HK-2 (cell line): Measurements from ENCODE around the gene MAG.

Experiments used
- DNase-seq: peaks from one replicate; pipeline ENCODE4 v3.0.0-alpha.2; 2018; ENCODE audit not compliant: unreplicated experiment

MAG gene

GRCh38 chr19:35318679-35319448, 26.9 kb downstream of the MAG start:
- peak; percentile 97 for DNase-seq

- DNase-seq = no peak
Measured at GRCh38 chr19:35320065-35320713, 28.2 kb downstream of the MAG start.

GRCh38 chr19:35321291-35321690, 29.3 kb downstream of the MAG start:
- no peak for DNase-seq

GRCh38 chr19:35322014-35322413, 30.1 kb downstream of the MAG start:
- no peak for DNase-seq

GRCh38 chr19:35327642-35328041, 35.7 kb downstream of the MAG start:
- DNase-seq = no peak

DNA sequence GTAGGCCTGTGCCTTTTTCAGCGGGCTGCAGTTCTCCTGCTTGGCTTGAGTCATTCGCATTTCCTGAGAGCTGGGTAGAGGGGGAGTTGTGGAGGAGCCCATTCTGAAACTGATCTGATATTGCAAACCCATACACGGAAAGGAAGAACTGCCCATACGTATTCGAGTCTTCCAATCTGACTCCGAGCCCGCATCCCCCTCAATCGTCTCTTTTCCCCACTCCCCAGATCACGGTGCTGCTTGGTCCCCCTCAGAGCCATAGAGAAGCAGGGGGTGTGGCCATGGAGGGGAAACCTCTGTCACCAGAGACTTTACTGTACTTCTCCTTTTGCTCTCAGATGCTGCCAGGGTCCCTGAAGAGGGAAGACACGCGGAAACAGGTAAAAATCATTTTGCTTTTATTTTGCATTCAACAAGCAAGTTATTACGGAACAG, 36.9 kb downstream of the MAG start, which contains the start of gene CD22:
CD22 (plus strand) TSS at position 337 of the 435 bp plus-strand sequence. CDS start 2,854 bp downstream, outside the sequence.
- no peak for DNase-seq

- DNase-seq = no peak
Measured at GRCh38 chr19:35329323-35329722, 37.4 kb downstream of the MAG start.

DNA sequence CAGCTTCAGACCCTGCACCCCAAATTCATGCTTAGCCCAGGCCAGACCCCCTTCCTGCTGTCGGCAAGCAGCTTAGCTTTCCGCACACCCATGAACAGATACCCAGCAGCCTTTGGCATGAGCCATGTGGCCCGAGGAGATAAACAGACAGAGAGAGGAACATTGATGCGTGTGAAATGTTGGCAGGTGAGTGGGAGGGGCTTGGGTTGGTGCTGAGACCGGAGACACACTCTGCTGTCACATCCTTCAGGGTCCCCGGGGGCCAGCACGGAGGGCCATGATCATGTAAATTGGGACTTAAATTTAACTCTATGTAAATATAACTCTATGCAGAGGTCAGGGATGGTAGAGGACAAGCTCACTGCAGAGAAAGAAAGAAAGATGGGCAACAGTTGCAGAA, 38.5 kb downstream of the MAG start:
- no peak for DNase-seq

- DNase-seq = no peak
Measured at GRCh38 chr19:35331551-35332214, 39.7 kb downstream of the MAG start.

- no peak for DNase-seq
Measured at GRCh38 chr19:35332817-35333216, 40.9 kb downstream of the MAG start.

DNA sequence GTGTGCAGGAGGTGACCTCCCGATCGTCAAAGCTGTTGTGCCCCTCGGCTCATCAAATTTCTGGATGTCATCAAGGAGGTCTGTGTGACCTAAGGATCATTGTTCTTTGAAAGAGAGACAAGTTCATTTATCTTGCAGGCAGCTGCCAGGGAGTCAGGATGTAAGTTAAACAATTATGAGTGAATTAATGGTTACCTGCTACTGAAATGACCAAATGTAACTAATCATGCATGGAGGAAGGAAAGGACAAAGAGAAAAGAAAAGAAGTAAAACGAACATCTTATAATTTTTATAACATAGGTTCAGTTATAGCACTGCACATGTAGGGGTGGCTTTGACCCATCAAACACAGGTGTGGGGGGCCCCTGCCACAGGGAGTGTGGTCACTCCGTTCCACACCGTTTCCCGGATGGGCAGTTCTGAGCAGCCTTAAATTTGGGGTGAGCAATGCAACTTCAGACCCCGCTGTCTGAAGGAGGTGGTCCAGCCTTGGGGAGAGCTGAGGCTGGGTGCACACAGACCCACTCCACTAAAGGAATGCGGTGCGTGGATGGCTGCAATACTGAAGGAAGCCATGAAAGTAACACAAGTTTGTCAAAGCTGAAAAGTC, 42.3 kb downstream of the MAG start:
- DNase-seq = no peak

DNA sequence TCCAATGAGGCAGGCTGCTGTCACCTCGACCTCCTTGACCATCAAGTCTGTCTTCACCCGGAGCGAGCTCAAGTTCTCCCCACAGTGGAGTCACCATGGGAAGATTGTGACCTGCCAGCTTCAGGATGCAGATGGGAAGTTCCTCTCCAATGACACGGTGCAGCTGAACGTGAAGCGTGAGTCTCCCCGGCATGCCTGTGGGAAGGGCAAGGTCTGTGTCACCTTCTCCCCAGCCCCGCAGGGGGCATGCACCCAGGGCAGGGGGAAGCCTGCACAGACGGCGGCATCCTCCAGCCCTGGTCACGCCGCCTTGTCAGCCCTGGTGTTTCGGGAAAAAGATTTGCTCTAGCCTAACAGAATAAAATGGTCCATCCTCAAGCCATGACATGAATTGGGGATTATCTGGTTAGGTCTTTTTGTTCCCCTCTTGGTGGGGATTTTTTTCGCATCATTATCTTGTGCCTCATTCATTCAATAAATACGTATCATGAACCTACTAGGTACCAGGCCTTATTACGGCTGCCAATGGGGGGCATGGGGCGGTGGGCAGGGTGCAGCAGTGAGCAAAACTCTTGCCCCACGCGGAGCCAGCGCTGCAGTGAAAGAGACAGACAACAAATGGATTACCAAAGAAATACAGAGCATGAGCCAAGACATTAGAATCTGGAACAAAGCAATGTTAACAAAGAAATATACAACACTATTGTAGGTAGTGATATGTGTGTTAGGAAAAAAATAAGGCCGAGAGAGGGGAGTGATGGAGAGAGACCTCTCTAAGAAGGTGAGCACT, 44.4 kb downstream of the MAG start:
- DNase-seq = no peak

DNA sequence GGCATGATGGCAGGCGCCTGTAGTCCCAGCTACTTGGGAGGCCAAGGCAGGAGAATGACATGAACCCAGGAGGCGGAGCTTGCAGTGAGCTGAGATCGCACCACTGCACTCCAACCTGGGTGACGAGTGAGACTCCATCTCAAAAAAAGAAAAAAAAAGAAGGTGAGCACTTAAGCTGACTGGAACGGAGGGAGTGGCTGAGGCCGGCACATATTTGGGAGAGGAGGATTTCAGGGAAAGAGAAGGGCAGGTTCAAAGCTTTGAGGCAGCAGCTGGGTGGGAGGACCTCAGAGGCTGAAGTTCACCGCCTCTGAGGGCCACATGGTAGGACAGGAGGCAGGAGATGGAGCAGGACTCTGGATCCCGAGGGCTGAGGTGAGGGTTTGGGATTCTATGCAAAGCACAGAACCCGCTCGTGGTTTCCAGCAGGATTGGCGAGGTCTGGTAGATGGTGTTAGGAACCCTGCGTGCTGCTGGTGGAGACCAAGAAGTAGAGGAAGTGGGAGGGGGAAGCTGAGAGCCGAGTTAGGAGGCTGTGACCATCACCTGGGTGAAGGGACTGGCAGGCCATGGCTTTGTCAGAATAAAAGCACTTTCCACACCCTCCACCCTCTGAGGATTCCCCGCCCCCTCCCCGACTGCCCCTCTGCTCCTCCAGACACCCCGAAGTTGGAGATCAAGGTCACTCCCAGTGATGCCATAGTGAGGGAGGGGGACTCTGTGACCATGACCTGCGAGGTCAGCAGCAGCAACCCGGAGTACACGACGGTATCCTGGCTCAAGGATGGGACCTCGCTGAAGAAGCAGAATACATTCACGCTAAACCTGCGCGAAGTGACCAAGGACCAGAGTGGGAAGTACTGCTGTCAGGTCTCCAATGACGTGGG, 45.4 kb downstream of the MAG start:
- no peak for DNase-seq

GRCh38 chr19:35337984-35338296, 46.0 kb downstream of the MAG start:
- DNase-seq = no peak

- DNase-seq = no peak
Measured at GRCh38 chr19:35340431-35340830, 48.5 kb downstream of the MAG start.

DNA sequence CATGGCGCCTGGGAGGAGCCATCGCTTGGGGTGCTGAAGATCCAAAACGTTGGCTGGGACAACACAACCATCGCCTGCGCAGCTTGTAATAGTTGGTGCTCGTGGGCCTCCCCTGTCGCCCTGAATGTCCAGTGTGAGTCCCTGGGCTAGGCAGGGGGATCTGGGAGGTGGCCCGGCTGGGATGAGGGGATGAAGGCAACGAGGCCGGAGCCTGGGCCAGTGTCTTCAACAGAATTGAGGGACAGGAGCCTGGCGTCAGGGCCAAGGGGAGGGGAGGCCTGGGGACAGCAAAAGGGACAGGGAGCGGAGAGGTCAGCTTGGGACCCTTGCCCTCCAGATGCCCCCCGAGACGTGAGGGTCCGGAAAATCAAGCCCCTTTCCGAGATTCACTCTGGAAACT, 49.0 kb downstream of the MAG start:
- DNase-seq = no peak

GRCh38 chr19:35341565-35342225, 49.7 kb downstream of the MAG start:
- DNase-seq = no peak

GRCh38 chr19:35342430-35342829, 50.5 kb downstream of the MAG start:
- no peak for DNase-seq

DNA sequence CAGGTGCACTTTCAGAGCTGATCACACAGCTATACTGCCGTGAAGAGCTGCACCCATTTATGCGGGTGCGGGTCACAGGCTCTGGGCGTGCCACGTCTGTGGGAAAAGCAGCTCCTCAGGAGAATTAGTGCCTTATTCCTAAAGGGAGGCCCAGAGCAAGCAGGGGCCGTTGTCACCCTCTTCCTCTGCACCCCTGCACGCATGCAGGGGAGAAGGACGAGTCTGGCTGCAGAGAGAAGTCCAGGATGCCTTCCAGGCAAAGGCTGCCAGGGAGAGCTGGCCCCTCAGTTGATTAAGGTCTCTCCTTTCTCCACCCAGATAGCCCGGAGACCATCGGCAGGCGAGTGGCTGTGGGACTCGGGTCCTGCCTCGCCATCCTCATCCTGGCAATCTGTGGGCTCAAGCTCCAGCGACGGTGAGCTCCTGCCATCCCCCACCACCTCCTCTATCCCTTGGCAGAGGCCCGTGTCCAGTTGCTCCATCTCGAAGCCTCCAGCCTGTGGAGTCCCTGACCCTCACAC, 52.6 kb downstream of the MAG start:
- DNase-seq = no peak

DNA sequence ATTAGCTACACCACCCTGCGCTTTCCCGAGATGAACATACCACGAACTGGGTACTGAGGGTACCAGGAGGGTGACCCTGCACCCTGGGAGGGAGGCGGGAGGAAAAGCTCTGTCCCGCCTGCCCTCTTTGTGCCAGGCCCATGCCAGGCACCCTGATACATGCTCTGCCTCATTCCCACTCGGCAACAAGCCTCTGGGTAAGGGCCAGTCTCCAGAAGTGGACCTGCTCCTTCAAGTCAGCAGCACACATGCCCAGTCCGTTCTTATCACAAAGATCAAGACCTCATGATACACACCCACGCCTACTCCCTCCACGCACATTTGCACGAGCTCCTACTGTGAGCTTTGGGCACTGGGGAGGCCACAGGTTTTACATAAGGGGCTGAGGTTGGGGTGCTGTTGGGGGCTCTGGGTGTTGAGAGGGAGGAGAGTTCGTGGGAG, 53.7 kb downstream of the MAG start:
- no peak for DNase-seq
